Measurements from ENCODE around the gene MCU. TPM values are rescaled to one million over a fixed set of nuclear protein-coding genes. Genes with fewer than 3 reads are reported as not detected.

MCU gene
- total RNA-seq, 4 donors from 2014 or later, result 25.1 to 82.4 (median 65.1) TPM

GRCh38 chr10:72740528-72740927 is 48.6 kb downstream of the MCU start:
- H3K27ac ChIP-seq, result peak overlapping the region in 1 of 4 donors; percentile 0
- intact Hi-C loops (cut with DNase I; ENCODE audit: low total_unique reads) (no loop called here), in situ Hi-C loops (cut with MboI; ENCODE audit: low pct_ligation_motif_present in 1 of 4, low pct_unique_long_range_greater_than_20kb in 1 of 4, low sequenced_read_pairs in 3 of 4) (no loop called here)
- DNase-seq, result peak; percentile 24
- H3K36me3 ChIP-seq, result no peaks in the 10 kb centered on the region
- no peaks in the 10 kb centered on the region for H3K9me3 ChIP-seq
- H3K4me1 ChIP-seq, result peaks cover 12 to 53% (median 37%) of the 10 kb centered on the region in 4 donors
- no peak overlapping the region for H3K4me3 ChIP-seq
- H3K27me3 ChIP-seq, result no peaks in the 10 kb centered on the region
- no peak for TF ChIP-seq EP300 (IDR thresholded peaks at IDR 0.05; ENCODE audit: low read depth)
- TF ChIP-seq POLR2AphosphoS5 (IDR thresholded peaks at IDR 0.05), result no peak
- no peak for TF ChIP-seq CTCF (IDR thresholded peaks at IDR 0.05)
- TF ChIP-seq POLR2A (IDR thresholded peaks at IDR 0.05), result no peak
- WGBS, 2 donors (ENCODE audit: low coverage in 1 of 2), result 55 to 61% methylated on average over 2 of the region's 2 CpGs

- no peak overlapping the region for H3K4me3 ChIP-seq
- H3K27ac ChIP-seq, result no peak overlapping the region
- H3K4me1 ChIP-seq, result peaks cover 5 to 53% (median 23%) of the 10 kb centered on the region in 4 donors
- no peaks in the 10 kb centered on the region for H3K27me3 ChIP-seq
- no peaks in the 10 kb centered on the region for H3K9me3 ChIP-seq
- intact Hi-C loops (cut with DNase I; ENCODE audit: low total_unique reads) (no loop called here), in situ Hi-C loops (cut with MboI; ENCODE audit: low pct_ligation_motif_present in 1 of 4, low pct_unique_long_range_greater_than_20kb in 1 of 4, low sequenced_read_pairs in 3 of 4) (no loop called here)
- no peak for DNase-seq
- 87 to 94% methylated on average over 3 of the region's 3 CpGs for WGBS, 2 donors (ENCODE audit: low coverage in 1 of 2)
- TF ChIP-seq POLR2A (IDR thresholded peaks at IDR 0.05) (no peak), EP300 (IDR thresholded peaks at IDR 0.05; ENCODE audit: low read depth) (no peak)
- H3K36me3 ChIP-seq, result no peaks in the 10 kb centered on the region
Measured at GRCh38 chr10:72742092-72742491, 50.1 kb downstream of the MCU start.

GRCh38 chr10:72742797-72743196 is 50.9 kb downstream of the MCU start:
- Histone ChIP-seq H3K4me1 (peaks cover 5 to 46% (median 20%) of the 10 kb centered on the region in 4 donors), H3K9me3 (no peaks in the 10 kb centered on the region), H3K27ac (no peak overlapping the region), H3K4me3 (no peak overlapping the region), H3K36me3 (no peaks in the 10 kb centered on the region), H3K27me3 (no peaks in the 10 kb centered on the region)
- in situ Hi-C loops (cut with MboI; ENCODE audit: low pct_ligation_motif_present in 1 of 4, low pct_unique_long_range_greater_than_20kb in 1 of 4, low sequenced_read_pairs in 3 of 4), result no loop called here
- intact Hi-C loops (cut with DNase I; ENCODE audit: low total_unique reads), result no loop called here
- WGBS, 2 donors (ENCODE audit: low coverage in 1 of 2), result 90% methylated on average over 5 of the region's 5 CpGs
- DNase-seq, result no peak
- TF ChIP-seq EP300 (IDR thresholded peaks at IDR 0.05; ENCODE audit: low read depth) (no peak), CTCF (IDR thresholded peaks at IDR 0.05) (no peak), POLR2A (IDR thresholded peaks at IDR 0.05) (no peak), POLR2AphosphoS5 (IDR thresholded peaks at IDR 0.05) (no peak)

- intact Hi-C loops (cut with DNase I; ENCODE audit: low total_unique reads), result no loop called here
- WGBS, 2 donors (ENCODE audit: low coverage in 1 of 2), result 77 to 86% methylated on average over 3 of the region's 3 CpGs
- in situ Hi-C loops (cut with MboI; ENCODE audit: low pct_ligation_motif_present in 1 of 4, low pct_unique_long_range_greater_than_20kb in 1 of 4, low sequenced_read_pairs in 3 of 4), result no loop called here
Measured at GRCh38 chr10:72744566-72744965, 52.6 kb downstream of the MCU start.

More at GRCh38 chr10:72744566-72744965, 52.6 kb downstream of the MCU start:
- TF ChIP-seq POLR2AphosphoS5 (IDR thresholded peaks at IDR 0.05) (no peak), POLR2A (IDR thresholded peaks at IDR 0.05) (no peak), EP300 (IDR thresholded peaks at IDR 0.05; ENCODE audit: low read depth) (no peak), CTCF (IDR thresholded peaks at IDR 0.05) (no peak)
- H3K36me3 ChIP-seq, result no peaks in the 10 kb centered on the region
- H3K4me3 ChIP-seq, result no peak overlapping the region
- DNase-seq, result no peak
- H3K27ac ChIP-seq, result no peak overlapping the region
- H3K9me3 ChIP-seq, result no peaks in the 10 kb centered on the region
- H3K4me1 ChIP-seq, result peaks cover 3 to 28% (median 7%) of the 10 kb centered on the region in 4 donors
- H3K27me3 ChIP-seq, result no peaks in the 10 kb centered on the region
